CD4-positive, alpha-beta memory T cell (primary cell): ENCODE data around the gene CYTH3. TPM values are rescaled to one million over a fixed set of nuclear protein-coding genes. Genes with fewer than 3 reads are reported as not detected.
"Not testable (repeated sequence)": the region's sequence is repeated elsewhere in the genome, so short reads cannot be mapped to it uniquely, and the experiment has no call there.

ENCODE experiments used
- CTCF ChIA-PET: fragments of 350-600 bp; sonication (Branson Sonifier 250); formaldehyde crosslinking; loops from one replicate; lab custom pipeline; 2021; ENCODE audit warnings: inconsistent platforms; ENCODE audit not compliant: partially characterized antibody; lab: Charles Lee
- POLR2A ChIA-PET: fragments of 350-600 bp; sonication (Branson Sonifier 250); formaldehyde crosslinking; loops from one replicate; lab custom pipeline; 2021; ENCODE audit not compliant: partially characterized antibody; lab: Charles Lee
- DNase-seq, 5 donors: peaks; one replicate each; pipeline versions ENCODE4 v3.0.0 to v3.0.0-alpha.2; 2020 to 2022; ENCODE audit warnings: mixed read lengths in 1 of 5
- H3K27ac ChIP-seq: one replicate; pipeline ENCODE4 v1.7.0; 2013; ENCODE audit warnings: low read depth, low read length
- H3K27me3 ChIP-seq: 2 replicates; pipeline ENCODE4 v1.7.0; 2013; ENCODE audit warnings: mild to moderate bottlenecking, low read length, moderate library complexity; ENCODE audit not compliant: insufficient read depth
- H3K36me3 ChIP-seq: 2 replicates; pipeline ENCODE4 v1.7.0; 2013; ENCODE audit warnings: mild to moderate bottlenecking, low read length, moderate library complexity; ENCODE audit not compliant: insufficient read depth
- H3K4me1 ChIP-seq: 2 replicates; pipeline ENCODE4 v1.7.0; 2013; ENCODE audit warnings: mild to moderate bottlenecking, low read length, moderate library complexity; ENCODE audit not compliant: insufficient read depth
- H3K4me3 ChIP-seq, 2 donors: one replicate each; pipeline ENCODE4 v1.7.0; 2013; ENCODE audit warnings: low read length in 2 of 2, mild to moderate bottlenecking in 1 of 2
- H3K9me3 ChIP-seq, 2 donors: one replicate each; pipeline ENCODE4 v1.7.0; 2013; ENCODE audit warnings: low read length in 2 of 2, control low read depth in 1 of 2; ENCODE audit not compliant: control insufficient read depth in 1 of 2
- H3K27ac Mint-ChIP-seq, 7 donors: one replicate each; pipeline ENCODE4 v1.8.0; 2020 to 2021; ENCODE audit warnings: mixed read lengths in 7 of 7, mild to moderate bottlenecking in 6 of 7, inconsistent platforms in 3 of 7, moderate library complexity in 3 of 7
- H3K27me3 Mint-ChIP-seq, 2 donors: one replicate each; pipeline ENCODE4 v1.8.0; 2020 to 2021; ENCODE audit warnings: mixed read lengths in 2 of 2
- H3K36me3 Mint-ChIP-seq, 2 donors: one replicate each; pipeline ENCODE4 v1.8.0; 2020 to 2021; ENCODE audit warnings: mixed read lengths in 2 of 2, inconsistent platforms in 1 of 2, mild to moderate bottlenecking in 1 of 2
- H3K4me1 Mint-ChIP-seq, 4 donors: one replicate each; pipeline ENCODE4 v1.8.0; 2020 to 2021; ENCODE audit warnings: mixed read lengths in 4 of 4, mild to moderate bottlenecking in 1 of 4
- H3K4me3 Mint-ChIP-seq, 8 donors: one replicate each; pipeline ENCODE4 v1.8.0; 2020 to 2021; ENCODE audit warnings: mixed read lengths in 8 of 8, mild to moderate bottlenecking in 7 of 8, moderate library complexity in 6 of 8, inconsistent platforms in 3 of 8
- H3K9me3 Mint-ChIP-seq, 8 donors: one replicate each; pipeline ENCODE4 v1.8.0; 2020 to 2021; ENCODE audit warnings: mixed read lengths in 8 of 8, mild to moderate bottlenecking in 5 of 8, inconsistent platforms in 3 of 8, moderate library complexity in 1 of 8
- intact Hi-C: fragments of 100-400 bp; cut with micrococcal nuclease; formaldehyde crosslinking; loops from one replicate; pipeline ENCODE4 v1.15.1; 2023
- polyA plus RNA-seq, 2 donors: library from polyadenylated mRNA; unstranded; fragments of 300-500 nt; fragmentation: Illumina TruSeq; gene quantifications; one replicate each; pipeline ENCODE4 v1.2.3, GENCODE V29; 2021
- total RNA-seq, 2 experiments: library from RNA; stranded (reverse); gene quantifications; one replicate each; pipeline ENCODE4 v1.2.3, GENCODE V29; 2021

Gene CYTH3
- total and polyA plus RNA-seq, 4 experiments from 2014 or later = 4.0 to 9.1 (median 7.2) TPM

DNA sequence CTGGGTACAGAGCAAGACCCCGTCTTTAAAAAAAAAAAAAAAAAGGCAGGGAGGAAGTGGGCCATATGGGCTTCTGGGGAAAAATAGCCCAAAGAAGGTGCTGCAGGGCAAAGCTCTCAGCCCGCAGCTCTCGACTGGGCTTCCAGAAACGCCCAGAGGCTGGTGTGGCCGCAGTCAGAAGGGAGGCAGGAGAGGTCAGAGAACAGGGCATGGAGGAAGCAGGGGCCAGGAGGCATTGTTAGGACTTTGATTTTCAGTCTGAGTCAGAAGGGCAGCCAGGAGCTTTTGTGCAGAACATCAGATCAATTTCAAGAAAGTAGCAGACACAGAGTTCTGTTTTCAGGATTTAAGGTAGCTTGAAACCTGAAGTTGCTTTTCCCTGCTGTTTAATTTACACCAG lies 35.3 kb upstream of the CYTH3 start:
- Histone ChIP-seq H3K4me1 (no peaks in the 10 kb centered on the region), H3K27ac (no peak overlapping the region), H3K9me3 (no peaks in the 10 kb centered on the region), H3K4me3 (no peak overlapping the region), H3K36me3 (no peaks in the 10 kb centered on the region), H3K27me3 (no peaks in the 10 kb centered on the region)
- Mint-ChIP-seq H3K4me3 (no peak overlapping the region), H3K4me1 (no peaks in the 10 kb centered on the region), H3K36me3 (no peaks in the 10 kb centered on the region), H3K27me3 (no peaks in the 10 kb centered on the region), H3K27ac (no peak overlapping the region), H3K9me3 (no peaks in the 10 kb centered on the region)
- POLR2A ChIA-PET = no interaction called here
- CTCF ChIA-PET = no interaction called here
- DNase-seq = no peak
- intact Hi-C loops = no loop called here

DNA sequence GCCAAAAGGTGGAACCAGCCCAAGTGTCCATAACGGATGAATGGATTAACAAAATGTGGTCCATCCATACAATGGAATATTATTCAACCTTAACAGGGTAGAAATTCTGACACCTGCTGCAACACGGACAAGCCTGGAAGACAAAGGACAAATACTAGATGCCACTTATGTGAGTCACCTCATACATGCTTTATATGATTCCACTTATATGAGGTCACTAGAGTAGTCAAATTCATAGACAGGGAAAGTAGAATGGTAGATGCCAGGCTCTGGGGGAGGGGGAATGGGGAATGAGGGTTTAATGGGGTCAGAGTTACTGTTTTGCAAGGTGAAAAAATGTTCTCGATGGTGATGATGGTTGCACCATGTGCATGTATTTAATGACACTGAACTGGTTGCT lies 34.0 kb upstream of the CYTH3 start:
- Mint-ChIP-seq H3K27me3 (no peaks in the 10 kb centered on the region), H3K27ac (peak overlapping the region in 1 of 7 donors; percentile 37), H3K9me3 (no peaks in the 10 kb centered on the region), H3K4me3 (no peak overlapping the region), H3K36me3 (no peaks in the 10 kb centered on the region), H3K4me1 (no peaks in the 10 kb centered on the region)
- Histone ChIP-seq H3K36me3 (no peaks in the 10 kb centered on the region), H3K4me1 (no peaks in the 10 kb centered on the region), H3K27ac (no peak overlapping the region), H3K9me3 (no peaks in the 10 kb centered on the region), H3K4me3 (no peak overlapping the region), H3K27me3 (no peaks in the 10 kb centered on the region)
- intact Hi-C loops = no loop called here
- no peak for DNase-seq
- CTCF ChIA-PET = no interaction called here
- POLR2A ChIA-PET = no interaction called here

DNA sequence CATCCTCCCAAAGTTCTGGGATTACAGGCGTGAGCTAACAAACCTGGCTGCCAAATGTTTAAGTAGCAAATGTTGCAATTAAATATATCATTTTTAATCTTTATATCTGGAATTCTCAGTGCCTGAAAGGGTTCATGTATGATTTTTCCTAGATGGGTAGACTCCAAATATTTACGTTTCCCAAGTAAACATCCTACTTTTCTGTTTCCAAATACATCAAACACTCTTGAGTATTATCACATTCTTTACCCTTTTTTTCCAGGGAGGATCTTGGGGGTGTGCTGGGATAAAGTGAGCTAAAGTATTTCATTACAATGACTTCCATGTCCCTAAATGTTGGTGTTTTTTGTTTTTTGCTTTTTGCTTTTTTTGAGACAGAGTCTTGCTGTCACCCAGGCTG lies 32.9 kb upstream of the CYTH3 start:
- no peaks in the 10 kb centered on the region for H3K9me3 ChIP-seq
- no peak overlapping the region for H3K4me3 ChIP-seq
- Mint-ChIP-seq H3K27me3 (no peaks in the 10 kb centered on the region), H3K36me3 (no peaks in the 10 kb centered on the region), H3K27ac (no peak overlapping the region), H3K9me3 (no peaks in the 10 kb centered on the region), H3K4me1 (no peaks in the 10 kb centered on the region), H3K4me3 (no peak overlapping the region)
- no peak overlapping the region for H3K27ac ChIP-seq
- ChIA-PET POLR2A (no interaction called here), CTCF (no interaction called here)
- no peak for DNase-seq
- intact Hi-C loops = no loop called here
- no peaks in the 10 kb centered on the region for H3K36me3 ChIP-seq
- no peaks in the 10 kb centered on the region for H3K4me1 ChIP-seq
- H3K27me3 ChIP-seq = no peaks in the 10 kb centered on the region

DNA sequence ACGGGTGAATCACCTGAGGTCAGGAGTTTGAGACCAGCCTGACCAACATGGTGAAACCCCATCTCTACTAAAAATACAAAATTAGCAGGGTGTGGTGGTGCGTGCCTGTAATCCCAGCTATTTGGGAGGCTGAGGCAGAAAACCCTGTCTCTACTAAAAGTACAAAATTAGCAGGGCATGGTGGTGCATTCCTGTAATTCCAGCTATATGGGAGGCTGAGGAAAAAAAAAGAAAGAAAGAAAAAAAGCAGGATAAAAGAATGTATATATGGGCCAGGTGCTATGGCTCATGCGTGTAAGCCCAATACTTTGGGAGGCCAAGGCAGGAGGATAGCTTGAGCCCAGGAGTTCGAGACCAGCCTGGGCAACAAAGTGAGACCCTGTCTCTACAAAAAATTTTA lies 29.0 kb upstream of the CYTH3 start:
- H3K27me3 ChIP-seq, H3K4me1 ChIP-seq, POLR2A ChIA-PET, intact Hi-C loops, H3K36me3 ChIP-seq, H3K9me3 ChIP-seq, H3K9me3 Mint-ChIP-seq, H3K27ac ChIP-seq, H3K27me3 Mint-ChIP-seq, H3K4me1 Mint-ChIP-seq, H3K4me3 ChIP-seq, DNase-seq, H3K27ac Mint-ChIP-seq, H3K4me3 Mint-ChIP-seq, H3K36me3 Mint-ChIP-seq: not testable (repeated sequence)
- CTCF ChIA-PET = interaction anchor here (1.9 kb wide), 1 partner anchor 21 kb away, joined by 7 read pairs; no protein-coding TSS in a partner anchor

- no peaks in the 10 kb centered on the region for H3K27me3 ChIP-seq
- peaks cover 6 to 7% of the 10 kb centered on the region in 2 donors for H3K27me3 Mint-ChIP-seq
- H3K27ac Mint-ChIP-seq = no peak overlapping the region
- H3K4me3 Mint-ChIP-seq = no peak overlapping the region
- no peak overlapping the region for H3K27ac ChIP-seq
- H3K4me1 ChIP-seq = no peaks in the 10 kb centered on the region
- H3K9me3 ChIP-seq = no peaks in the 10 kb centered on the region
- intact Hi-C loops = no loop called here
- H3K36me3 Mint-ChIP-seq = no peaks in the 10 kb centered on the region
- ChIA-PET POLR2A (no interaction called here), CTCF (no interaction called here)
- no peaks in the 10 kb centered on the region for H3K9me3 Mint-ChIP-seq
- H3K4me3 ChIP-seq = no peak overlapping the region
- no peak for DNase-seq
- H3K4me1 Mint-ChIP-seq = no peaks in the 10 kb centered on the region
- H3K36me3 ChIP-seq = no peaks in the 10 kb centered on the region
These were observed 27.4 kb upstream of the CYTH3 start for GRCh38 chr7:6299774-6300173.

- ChIA-PET CTCF (no interaction called here), POLR2A (no interaction called here)
- Mint-ChIP-seq H3K27ac (no peak overlapping the region), H3K36me3 (no peaks in the 10 kb centered on the region), H3K4me1 (no peaks in the 10 kb centered on the region), H3K4me3 (no peak overlapping the region), H3K9me3 (peaks cover 0 to 1% (median 0%) of the 10 kb centered on the region in 8 donors), H3K27me3 (peaks cover 4 to 5% of the 10 kb centered on the region in 2 donors)
- Histone ChIP-seq H3K36me3 (no peaks in the 10 kb centered on the region), H3K4me3 (no peak overlapping the region), H3K9me3 (no peaks in the 10 kb centered on the region), H3K27me3 (no peaks in the 10 kb centered on the region), H3K27ac (no peak overlapping the region), H3K4me1 (no peaks in the 10 kb centered on the region)
- no peak for DNase-seq
- intact Hi-C loops = no loop called here
These were observed 22.4 kb upstream of the CYTH3 start for GRCh38 chr7:6294839-6295238.

DNA sequence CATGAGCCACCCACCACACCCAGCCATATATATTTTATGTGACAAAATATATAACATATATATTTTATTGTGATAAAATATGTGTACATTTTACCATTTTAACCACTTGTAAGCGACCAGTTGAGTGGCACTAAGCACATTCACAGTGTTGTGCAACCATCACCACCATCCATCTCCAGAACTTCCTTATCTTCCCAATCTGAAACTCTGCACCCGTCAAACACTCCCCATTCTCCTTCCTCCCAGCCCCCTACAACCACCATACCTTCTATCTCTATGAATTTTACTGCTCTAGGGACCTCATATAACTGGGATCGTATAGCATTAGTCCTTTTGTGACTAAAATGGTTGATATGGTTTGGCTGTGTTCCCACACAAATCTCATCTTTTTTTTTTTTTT lies 20.8 kb upstream of the CYTH3 start:
- Mint-ChIP-seq H3K27ac (no peak overlapping the region), H3K4me3 (no peak overlapping the region), H3K9me3 (peaks cover 0 to 2% (median 0%) of the 10 kb centered on the region in 8 donors), H3K4me1 (no peaks in the 10 kb centered on the region), H3K27me3 (peaks cover 3 to 4% of the 10 kb centered on the region in 2 donors), H3K36me3 (no peaks in the 10 kb centered on the region)
- Histone ChIP-seq H3K27ac (no peak overlapping the region), H3K36me3 (no peaks in the 10 kb centered on the region), H3K9me3 (no peaks in the 10 kb centered on the region), H3K4me3 (no peak overlapping the region), H3K27me3 (no peaks in the 10 kb centered on the region), H3K4me1 (no peaks in the 10 kb centered on the region)
- ChIA-PET CTCF (no interaction called here), POLR2A (no interaction called here)
- no peak for DNase-seq
- intact Hi-C loops = no loop called here

GRCh38 chr7:6291941-6292340 lies 19.5 kb upstream of the CYTH3 start:
- H3K4me3 ChIP-seq, H3K27me3 Mint-ChIP-seq, H3K9me3 ChIP-seq, H3K36me3 ChIP-seq, H3K4me1 Mint-ChIP-seq, H3K4me3 Mint-ChIP-seq, H3K27ac ChIP-seq, POLR2A ChIA-PET, H3K9me3 Mint-ChIP-seq, DNase-seq, H3K27ac Mint-ChIP-seq, H3K36me3 Mint-ChIP-seq, H3K27me3 ChIP-seq, H3K4me1 ChIP-seq, intact Hi-C loops, CTCF ChIA-PET: not testable (repeated sequence)
